K562 (cell line): Measurements from ENCODE around the gene SYNPR. TPM values are rescaled to one million over a fixed set of nuclear protein-coding genes. Genes with fewer than 3 reads are reported as not detected.

Experiments
- ATAC-seq: fragments of 200-7000 bp; cut with Tn5 transposase; 3 replicates; pipeline ENCODE4 v1.9.1; 2020; ENCODE audit warnings: moderate library complexity
- BruUV-seq: library from RNA; stranded (reverse); fragments of 400-500 nt; replicated peaks from 2 replicates; lab custom pipeline; 2021; lab: Mats Ljungman, UMichigan
- CTCF ChIA-PET: fragments of 300-600 bp; formaldehyde crosslinking; extraction: SDS; loops from one replicate; lab custom pipeline; 2021; ENCODE audit warnings: low intra/inter-chr PET ratio; lab: Yijun Ruan, JAX
- POLR2A ChIA-PET: fragments of 300-600, 350-650 bp; sonication (Branson Sonifier 250); formaldehyde crosslinking; extraction: SDS; loops from one replicate; lab custom pipeline; 2021; ENCODE audit warnings: antibody characterized with exemption, inconsistent platforms; lab: Yijun Ruan, JAX
- DNase-seq, 4 experiments: peaks; one replicate each; pipeline versions ENCODE4 v3.0.0 to v3.0.0-alpha.2; 2011 to 2018; ENCODE audit warnings: low spot score in 3 of 4, mixed read lengths in 3 of 4; ENCODE audit errors: extremely low read depth in 1 of 4
- FAIRE-seq: peaks from 2 replicates; lab custom pipeline; 2011; peaks lifted over from hg19 to GRCh38; lab: Jason Lieb, UNC
- H2AFZ ChIP-seq: 2 replicates; pipeline ENCODE4 v1.6.0; 2011; ENCODE audit warnings: low read depth, low read length, control low read depth, inconsistent platforms
- H3K27ac ChIP-seq: fragments of 200-600 bp; 3 replicates; pipeline ENCODE4 v1.8.0; 2011; ENCODE audit warnings: low read depth, mild to moderate bottlenecking, control low read depth, inconsistent platforms, low read length, moderate library complexity, mixed read lengths; ENCODE audit errors: extremely low read depth
- H3K27me3 ChIP-seq, 2 experiments: fragments of 300-600 bp in 1 of 2; 2 replicates in 1 of 2; 3 replicates in 1 of 2; pipeline versions ENCODE4 v1.6.0 to v1.8.0; 2011; ENCODE audit warnings: inconsistent platforms in 2 of 2, low read length in 2 of 2, mild to moderate bottlenecking in 1 of 2, mixed read lengths in 1 of 2, moderate library complexity in 1 of 2; ENCODE audit not compliant: control insufficient read depth in 2 of 2, insufficient read depth in 2 of 2
- H3K36me3 ChIP-seq: fragments of 300-600 bp; 3 replicates; pipeline ENCODE4 v1.8.0; 2011; ENCODE audit warnings: mild to moderate bottlenecking, low read length, inconsistent platforms; ENCODE audit not compliant: control insufficient read depth, insufficient read depth
- H3K4me1 ChIP-seq, 2 experiments: fragments of 200-600 bp in 1 of 2; replicated peaks in 1 of 2; 2 replicates in 1 of 2; 3 replicates in 1 of 2; pipeline versions ENCODE4 v1.5.1 to v1.8.0; 2011; ENCODE audit warnings: inconsistent platforms in 2 of 2, low read length in 2 of 2, mild to moderate bottlenecking in 1 of 2, mixed read lengths in 1 of 2, moderate library complexity in 1 of 2; ENCODE audit not compliant: control insufficient read depth in 2 of 2, insufficient read depth in 2 of 2
- H3K4me2 ChIP-seq: 2 replicates; pipeline ENCODE4 v1.6.1; 2011; ENCODE audit warnings: low read length, control low read depth, inconsistent platforms, mixed read lengths; ENCODE audit not compliant: insufficient read depth
- H3K4me3 ChIP-seq: fragments of 200-600 bp; sonication (generic), shearing (Covaris generic); 2 replicates; pipeline ENCODE4 v1.5.1; 2016; ENCODE audit warnings: control low read depth, inconsistent platforms
- H3K79me2 ChIP-seq: fragments of 200-600 bp; 3 replicates; pipeline ENCODE4 v1.8.0; 2011; ENCODE audit warnings: low read length, inconsistent platforms; ENCODE audit not compliant: control insufficient read depth, insufficient read depth
- H3K9ac ChIP-seq, 2 experiments: 2 replicates each; pipeline versions ENCODE4 v1.6.0 to v1.6.1; 2011; ENCODE audit warnings: low read depth in 2 of 2, low read length in 2 of 2, control low read depth in 1 of 2, inconsistent platforms in 1 of 2, mild to moderate bottlenecking in 1 of 2, mixed read lengths in 1 of 2; ENCODE audit not compliant: insufficient read depth in 1 of 2
- H3K9me1 ChIP-seq: one replicate; pipeline ENCODE4 v1.6.0; 2011; ENCODE audit warnings: inconsistent platforms, mild to moderate bottlenecking, low read length, moderate library complexity; ENCODE audit not compliant: control insufficient read depth, insufficient read depth
- H3K9me3 ChIP-seq: replicated peaks from 2 replicates; pipeline ENCODE4 v1.5.1; 2011; ENCODE audit warnings: low read depth, low read length, inconsistent platforms; ENCODE audit not compliant: control insufficient read depth, insufficient read depth
- H4K20me1 ChIP-seq: replicated peaks from 2 replicates; pipeline ENCODE4 v1.6.1; 2011; ENCODE audit warnings: low read length, inconsistent platforms, mixed read lengths; ENCODE audit not compliant: control insufficient read depth, insufficient read depth
- BRCA1 ChIP-seq, 2 experiments: fragments of 450-650 bp in 1 of 2; sonication (generic) in 1 of 2; formaldehyde crosslinking in 1 of 2; IDR thresholded peaks; 2 replicates each; pipeline versions ENCODE4 v1.5.0 to v1.6.1; 2017 to 2020; ENCODE audit warnings: mild to moderate bottlenecking in 1 of 2, missing genetic modification reagents in 1 of 2
- GABPA ChIP-seq: fragments of 200-800 bp; sonication (Bioruptor generic); conservative IDR thresholded peaks from 2 replicates; pipeline ENCODE4 v1.6.1; 2016; ENCODE audit warnings: low read depth, missing genetic modification characterization, missing compliant biosample characterization
- IRF2 ChIP-seq: sonication (generic); formaldehyde crosslinking; IDR thresholded peaks from 2 replicates; pipeline ENCODE4 v1.8.1; 2022; ENCODE audit warnings: mild to moderate bottlenecking, missing genetic modification reagents
- NFIX ChIP-seq: fragments of 250-450 bp; sonication (Bioruptor Pico); IDR thresholded peaks from 2 replicates; pipeline ENCODE4 v1.4.0; 2020; ENCODE audit warnings: low read depth, mild to moderate bottlenecking, moderate library complexity
- PYGO2 ChIP-seq: fragments of 450-650 bp; IDR thresholded peaks from 2 replicates; pipeline ENCODE4 v1.6.1; 2016; ENCODE audit warnings: mild to moderate bottlenecking, missing genetic modification characterization, moderate library complexity, missing compliant biosample characterization
- SMAD3 ChIP-seq: fragments of 450-650 bp; formaldehyde crosslinking; conservative IDR thresholded peaks from 2 replicates; pipeline ENCODE4 v1.4.0; 2020; ENCODE audit warnings: mild to moderate bottlenecking
- SRSF1 ChIP-seq: fragments of 200-400 bp; formaldehyde crosslinking; IDR thresholded peaks from 2 replicates; pipeline ENCODE4 v1.6.1; 2017; ENCODE audit warnings: mild to moderate bottlenecking, low read depth, low read length, moderate library complexity
- STAG1 ChIP-seq: sonication (generic); formaldehyde crosslinking; IDR thresholded peaks from 2 replicates; pipeline ENCODE4 v1.5.0; 2020; ENCODE audit warnings: missing genetic modification reagents, borderline replicate concordance
- ZNF778 ChIP-seq: fragments of 450-650 bp; formaldehyde crosslinking; IDR thresholded peaks from 2 replicates; pipeline ENCODE4 v1.4.0; 2020; ENCODE audit warnings: mild to moderate bottlenecking, moderate library complexity
- in situ Hi-C: fragments of 300-500 bp; cut with MboI; formaldehyde crosslinking; loops from 4 replicates; pipeline ENCODE4 v1.15.0; 2018; ENCODE audit warnings: inconsistent platforms, mixed read lengths
- intact Hi-C: fragments of 100-400 bp; cut with micrococcal nuclease; formaldehyde crosslinking; loops from 2 replicates; pipeline ENCODE4 v1.14.2; 2022
- polyA plus RNA-seq, 8 experiments: library from polyadenylated mRNA; depleted of rRNA in 4 of 8; stranded (reverse) in 5 of 8; unstranded in 3 of 8; fragments of >200 nt; fragmentation: Nextera tagmentation in 2 of 8; fragmentation: Illumina TruSeq in 1 of 8; extraction: Ambion mirVana in 2 of 8; extraction: Trizol in 1 of 8; gene quantifications; 2 replicates each; pipeline versions ENCODE4 v1.2.1 to v1.2.3, GENCODE V29; 2011 to 2014; ENCODE audit warnings: inconsistent platforms in 1 of 8, missing spikeins in 1 of 8
- total RNA-seq, 7 experiments: library from RNA; depleted of rRNA in 6 of 7; stranded (reverse); fragments of >200 nt in 6 of 7; fragmentation: Illumina TruSeq in 2 of 7; extraction: Trizol in 2 of 7; gene quantifications; 2 replicates each; pipeline versions ENCODE4 v1.2.1 to v1.2.3, GENCODE V29; 2011 to 2021; ENCODE audit warnings: low replicate concordance in 1 of 7
- TF ChIP-seq, protein P1 (sequence below), 3 experiments: fragments of 200-800 bp in 1 of 3; fragments of 250-450 bp in 1 of 3; fragments of 450-650 bp in 1 of 3; sonication (Bioruptor Pico) in 1 of 3; sonication (Bioruptor generic) in 1 of 3; formaldehyde crosslinking in 1 of 3; IDR thresholded peaks; 2 replicates each; pipeline versions ENCODE4 v1.6.1 to v1.8.0; 2016 to 2022; ENCODE audit warnings: mild to moderate bottlenecking in 2 of 3, missing genetic modification characterization in 2 of 3, missing compliant biosample characterization in 1 of 3, moderate library complexity in 1 of 3

Gene SYNPR
- total and polyA plus RNA-seq, 9 of the 15 experiments (the other 6 are each of a cell fraction or from before 2014, with no cell fraction given), result not detected

DNA sequence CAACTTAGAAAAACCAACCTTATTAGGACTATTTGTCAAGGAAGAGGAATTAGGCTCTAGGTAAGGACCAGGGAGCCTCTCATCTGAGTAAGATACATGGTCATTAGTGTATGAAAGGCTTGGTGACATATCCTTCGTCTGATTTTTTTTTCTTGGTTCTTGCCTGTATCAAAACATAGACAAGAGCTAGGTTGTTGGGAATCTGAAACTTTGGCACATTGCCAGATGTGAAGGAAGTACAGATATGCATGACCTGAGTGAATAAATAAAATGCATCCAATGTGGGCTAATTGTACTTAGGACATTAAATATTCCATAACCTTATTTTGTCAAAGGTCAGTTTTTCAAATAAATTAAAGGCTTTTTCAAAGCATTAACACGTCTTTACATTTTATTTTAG lies 151.8 kb downstream of the SYNPR start (continued):
- no peak for TF ChIP-seq PYGO2 (tag)
- no peak for TF ChIP-seq IRF2 (CRISPR knock-in tag)
- TF ChIP-seq NFIX (CRISPR knock-in tag), result peak; percentile 88
- no peak for TF ChIP-seq SMAD3 (CRISPR knock-in tag)
- no peak for TF ChIP-seq GABPA (tag)
- TF ChIP-seq SRSF1, result no peak
- no peak for TF ChIP-seq ZNF778
- no peak for TF ChIP-seq BRCA1 (IDR thresholded peaks at IDR 0.05)
- no peak for TF ChIP-seq BRCA1 (CRISPR knock-in tag; IDR thresholded peaks at IDR 0.05)

DNA sequence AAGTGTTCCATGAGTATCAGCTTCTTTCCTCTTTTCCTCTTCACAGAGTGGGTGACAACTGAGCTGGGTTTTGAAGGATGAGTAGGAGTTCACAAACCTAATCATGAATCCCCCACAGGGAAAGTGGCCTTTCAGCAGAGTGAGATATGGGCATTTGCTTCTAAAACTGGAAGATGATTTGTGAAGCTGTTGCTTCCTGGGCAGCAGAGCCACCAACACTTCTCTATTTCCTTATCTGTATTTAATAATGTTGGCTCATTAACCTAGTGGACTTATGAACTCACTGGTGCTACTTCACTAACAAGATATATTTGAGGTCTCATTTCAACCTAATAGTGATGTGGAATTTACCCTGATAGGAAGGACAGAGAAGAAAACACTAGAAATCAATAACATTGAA lies 152.8 kb downstream of the SYNPR start:
- ATAC-seq, result no peak
- no peak for FAIRE-seq
- Histone ChIP-seq H3K27ac (no peak overlapping the region), H3K4me2 (no peak overlapping the region), H3K9me3 (no peaks in the 10 kb centered on the region), H3K27me3 (no peaks in the 10 kb centered on the region), H4K20me1 (no peaks in the 10 kb centered on the region), H3K4me1 (no peaks in the 10 kb centered on the region), H3K36me3 (no peaks in the 10 kb centered on the region), H3K9ac (no peak overlapping the region), H3K79me2 (no peaks in the 10 kb centered on the region), H3K9me1 (no peaks in the 10 kb centered on the region), H3K4me3 (no peak overlapping the region), H2AFZ (no peak overlapping the region)
- ChIA-PET POLR2A (no interaction called here), CTCF (no interaction called here)
- in situ Hi-C loops, result no loop called here
- intact Hi-C loops, result no loop called here
- no TSS peak for BruUV-seq
- TF ChIP-seq, protein P1, sequence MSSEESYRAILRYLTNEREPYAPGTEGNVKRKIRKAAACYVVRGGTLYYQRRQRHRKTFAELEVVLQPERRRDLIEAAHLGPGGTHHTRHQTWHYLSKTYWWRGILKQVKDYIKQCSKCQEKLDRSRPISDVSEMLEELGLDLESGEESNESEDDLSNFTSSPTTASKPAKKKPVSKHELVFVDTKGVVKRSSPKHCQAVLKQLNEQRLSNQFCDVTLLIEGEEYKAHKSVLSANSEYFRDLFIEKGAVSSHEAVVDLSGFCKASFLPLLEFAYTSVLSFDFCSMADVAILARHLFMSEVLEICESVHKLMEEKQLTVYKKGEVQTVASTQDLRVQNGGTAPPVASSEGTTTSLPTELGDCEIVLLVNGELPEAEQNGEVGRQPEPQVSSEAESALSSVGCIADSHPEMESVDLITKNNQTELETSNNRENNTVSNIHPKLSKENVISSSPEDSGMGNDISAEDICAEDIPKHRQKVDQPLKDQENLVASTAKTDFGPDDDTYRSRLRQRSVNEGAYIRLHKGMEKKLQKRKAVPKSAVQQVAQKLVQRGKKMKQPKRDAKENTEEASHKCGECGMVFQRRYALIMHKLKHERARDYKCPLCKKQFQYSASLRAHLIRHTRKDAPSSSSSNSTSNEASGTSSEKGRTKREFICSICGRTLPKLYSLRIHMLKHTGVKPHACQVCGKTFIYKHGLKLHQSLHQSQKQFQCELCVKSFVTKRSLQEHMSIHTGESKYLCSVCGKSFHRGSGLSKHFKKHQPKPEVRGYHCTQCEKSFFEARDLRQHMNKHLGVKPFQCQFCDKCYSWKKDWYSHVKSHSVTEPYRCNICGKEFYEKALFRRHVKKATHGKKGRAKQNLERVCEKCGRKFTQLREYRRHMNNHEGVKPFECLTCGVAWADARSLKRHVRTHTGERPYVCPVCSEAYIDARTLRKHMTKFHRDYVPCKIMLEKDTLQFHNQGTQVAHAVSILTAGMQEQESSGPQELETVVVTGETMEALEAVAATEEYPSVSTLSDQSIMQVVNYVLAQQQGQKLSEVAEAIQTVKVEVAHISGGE (CRISPR knock-in tag; IDR thresholded peaks at IDR 0.05), result peak in 1 of 3 experiments; percentile 9; a peak in 1 of 6 replicates
- TF ChIP-seq STAG1 (CRISPR knock-in tag), result no peak
- DNase-seq, result no peak
